HepG2 (cell line): ENCODE measurements around the gene S100A13. TPM values are rescaled to one million over a fixed set of nuclear protein-coding genes. Genes with fewer than 3 reads are reported as not detected.

Experiments used
- ATAC-seq: fragments of 200-7000 bp; cut with Tn5 transposase; 3 replicates; pipeline ENCODE4 v1.9.1; 2020; ENCODE audit warnings: mild to moderate bottlenecking, moderate library complexity
- BruUV-seq: library from RNA; stranded (reverse); fragments of 400-500 nt; replicated peaks from 2 replicates; lab custom pipeline; 2021; lab: Mats Ljungman, UMichigan
- CTCF ChIA-PET: fragments of 300-600 bp; formaldehyde crosslinking; extraction: SDS; loops from one replicate; lab custom pipeline; 2021; ENCODE audit warnings: low total read pairs, inconsistent platforms, low intra/inter-chr PET ratio; lab: Yijun Ruan, JAX
- POLR2A ChIA-PET: fragments of 350-600 bp; sonication (Branson Sonifier 250); formaldehyde crosslinking; loops from one replicate; lab custom pipeline; 2020; ENCODE audit warnings: antibody characterized with exemption, inconsistent platforms; lab: Yijun Ruan, JAX
- DNase-seq: peaks from one replicate; pipeline ENCODE4 v3.0.0-alpha.2; 2015; ENCODE audit warnings: low spot score
- FAIRE-seq: peaks from 3 replicates; lab custom pipeline; 2011; peaks lifted over from hg19 to GRCh38; lab: Jason Lieb, UNC
- H2AFZ ChIP-seq: one replicate; pipeline ENCODE4 v1.6.1; 2011; ENCODE audit warnings: low read length, inconsistent platforms
- H3K27ac ChIP-seq: fragments of 300-600 bp; 3 replicates; pipeline ENCODE4 v1.8.0; 2011; ENCODE audit warnings: mixed run types, mild to moderate bottlenecking, mixed read lengths, low read length, inconsistent platforms; ENCODE audit not compliant: insufficient read depth; ENCODE audit errors: extremely low read length
- H3K27me3 ChIP-seq, 2 experiments: fragments of 200-600 bp in 1 of 2; 2 replicates in 1 of 2; 3 replicates in 1 of 2; pipeline versions ENCODE4 v1.6.0 to v1.8.0; 2011; ENCODE audit warnings: low read length in 2 of 2, mild to moderate bottlenecking in 2 of 2, moderate library complexity in 2 of 2, inconsistent platforms in 1 of 2; ENCODE audit not compliant: insufficient read depth in 2 of 2, control insufficient read depth in 1 of 2
- H3K36me3 ChIP-seq, 2 experiments: fragments of 200-600 bp in 1 of 2; replicated peaks in 1 of 2; 2 replicates in 1 of 2; 3 replicates in 1 of 2; pipeline versions ENCODE4 v1.5.1 to v1.8.0; 2011; ENCODE audit warnings: low read length in 2 of 2, inconsistent platforms in 1 of 2; ENCODE audit not compliant: insufficient read depth in 2 of 2, control insufficient read depth in 1 of 2
- H3K4me1 ChIP-seq: 2 replicates; pipeline ENCODE4 v1.5.1; 2012; ENCODE audit warnings: low read length, inconsistent platforms; ENCODE audit not compliant: insufficient read depth
- H3K4me2 ChIP-seq: 2 replicates; pipeline ENCODE4 v1.6.0; 2011; ENCODE audit warnings: low read depth, low read length, inconsistent platforms
- H3K4me3 ChIP-seq, 3 experiments: fragments of 200-600 bp in 1 of 3; sonication (generic), shearing (Covaris generic) in 1 of 3; replicated peaks in 1 of 3; 2 replicates each; pipeline ENCODE4 v1.5.1; 2011 to 2016; ENCODE audit warnings: low read length in 3 of 3, inconsistent platforms in 2 of 3, low read depth in 2 of 3, mild to moderate bottlenecking in 2 of 3, control low read depth in 1 of 3, mixed read lengths in 1 of 3; ENCODE audit not compliant: insufficient read depth in 1 of 3
- H3K79me2 ChIP-seq: one replicate; pipeline ENCODE4 v1.6.1; 2011; ENCODE audit warnings: low read length, inconsistent platforms; ENCODE audit not compliant: insufficient read depth
- H3K9ac ChIP-seq: 2 replicates; pipeline ENCODE4 v1.6.0; 2011; ENCODE audit warnings: mild to moderate bottlenecking, low read depth, low read length, inconsistent platforms; ENCODE audit not compliant: insufficient read depth
- H3K9me3 ChIP-seq: 2 replicates; pipeline ENCODE4 v1.5.1; 2012; ENCODE audit warnings: mild to moderate bottlenecking, low read length
- H4K20me1 ChIP-seq: 2 replicates; pipeline ENCODE4 v1.6.0; 2011; ENCODE audit warnings: inconsistent platforms, mild to moderate bottlenecking, low read length, moderate library complexity; ENCODE audit not compliant: insufficient read depth
- GATAD2A ChIP-seq: IDR thresholded peaks from 2 replicates; pipeline ENCODE4 v1.6.1; 2016
- NFATC3 ChIP-seq: sonication (generic); formaldehyde crosslinking; IDR thresholded peaks from 2 replicates; pipeline ENCODE4 v1.5.1; 2020; ENCODE audit warnings: mild to moderate bottlenecking, missing genetic modification reagents
- PITX1 ChIP-seq: sonication (generic); formaldehyde crosslinking; IDR thresholded peaks from 2 replicates; pipeline ENCODE4 v1.5.1; 2020; ENCODE audit warnings: mild to moderate bottlenecking, missing genetic modification reagents
- SETDB1 ChIP-seq: sonication (generic); formaldehyde crosslinking; IDR thresholded peaks from 2 replicates; pipeline ENCODE4 v1.5.1; 2020; ENCODE audit warnings: missing genetic modification reagents, mild to moderate bottlenecking, borderline replicate concordance
- SMC3 ChIP-seq: IDR thresholded peaks from 2 replicates; pipeline ENCODE4 v1.6.1; 2011; ENCODE audit warnings: low read length, improper control_type of control experiment
- SNAPC4 ChIP-seq: sonication (generic); formaldehyde crosslinking; IDR thresholded peaks from 2 replicates; pipeline ENCODE4 v1.4.0; 2020; ENCODE audit warnings: mild to moderate bottlenecking, missing genetic modification reagents
- SRY ChIP-seq: sonication (generic); formaldehyde crosslinking; IDR thresholded peaks from 2 replicates; pipeline ENCODE4 v1.8.0; 2022; ENCODE audit warnings: mild to moderate bottlenecking, missing genetic modification reagents
- ZMYM2 ChIP-seq: sonication (generic); formaldehyde crosslinking; IDR thresholded peaks from 2 replicates; pipeline ENCODE4 v1.8.0; 2022; ENCODE audit warnings: mild to moderate bottlenecking, missing genetic modification reagents
- ZNF124 ChIP-seq: sonication (generic); formaldehyde crosslinking; IDR thresholded peaks from 2 replicates; pipeline ENCODE4 v1.4.0; 2020; ENCODE audit warnings: missing genetic modification reagents
- ZNF205 ChIP-seq: IDR thresholded peaks from 2 replicates; pipeline ENCODE4 v1.6.1; 2018; ENCODE audit warnings: missing biosample characterization, missing genetic modification reagents
- ZNF562 ChIP-seq: sonication (generic); formaldehyde crosslinking; IDR thresholded peaks from 2 replicates; pipeline ENCODE4 v1.8.0; 2022; ENCODE audit warnings: missing genetic modification reagents, borderline replicate concordance
- ZUFSP ChIP-seq: sonication (generic); formaldehyde crosslinking; IDR thresholded peaks from 2 replicates; pipeline ENCODE4 v1.9.0; 2021; ENCODE audit warnings: missing genetic modification reagents, mild to moderate bottlenecking, borderline replicate concordance
- WGBS: methylation state at CpG from one replicate; pipeline ENCODE4 v1.1.6; 2017; ENCODE audit warnings: low lambda C conversion rate; 5-methylcytosine and 5-hydroxymethylcytosine counted together
- in situ Hi-C: cut with HindIII; loops from 2 replicates; pipeline ENCODE4 v1.10.0; 2017; ENCODE audit warnings: low pct_unique_long_range_greater_than_20kb; ENCODE audit not compliant: extremely low pct_ligation_motif_present
- intact Hi-C: fragments of 100-400 bp; cut with micrococcal nuclease; formaldehyde crosslinking; loops from one replicate; pipeline ENCODE4 v1.10.0; 2022; ENCODE audit not compliant: unreplicated experiment
- polyA plus RNA-seq, 8 experiments: library from polyadenylated mRNA; depleted of rRNA in 3 of 8; stranded (reverse) in 7 of 8; unstranded in 1 of 8; fragments of >200 nt; fragmentation: Illumina TruSeq in 4 of 8; extraction: Trizol in 4 of 8; gene quantifications; 2 replicates each; pipeline versions ENCODE4 v1.2.1 to v1.2.3, GENCODE V29; 2011 to 2016; ENCODE audit warnings: low read depth in 4 of 8, missing spikeins in 1 of 8, mixed read lengths in 1 of 8; ENCODE audit not compliant: insufficient read depth in 1 of 8
- total RNA-seq, 5 experiments: library from RNA; depleted of rRNA; stranded (reverse); fragments of >200 nt; fragmentation: Illumina TruSeq; extraction: Trizol; gene quantifications; 2 replicates each; pipeline ENCODE4 v1.2.3, GENCODE V29; 2016; ENCODE audit warnings: low read depth in 1 of 5

Gene S100A13
- total and polyA plus RNA-seq, 2 of the 13 experiments (the other 11 are each of a cell fraction or from before 2014, with no cell fraction given) = 89.5 to 172 TPM

GRCh38 chr1:153639280-153639679 lies 12.0 kb upstream of the S100A13 start:
- Histone ChIP-seq H4K20me1 (peaks cover 13% of the 10 kb centered on the region), H3K4me1 (peaks cover 30% of the 10 kb centered on the region), H3K4me3 (no peak overlapping the region), H3K27me3 (no peaks in the 10 kb centered on the region), H2AFZ (no peak overlapping the region), H3K9me3 (no peaks in the 10 kb centered on the region), H3K79me2 (peaks cover 34% of the 10 kb centered on the region), H3K27ac (no peak overlapping the region), H3K36me3 (peaks cover 23 to 82% of the 10 kb centered on the region in 2 experiments), H3K4me2 (no peak overlapping the region), H3K9ac (no peak overlapping the region)
- TF ChIP-seq ZNF124 (no peak), SNAPC4 (CRISPR knock-in tag) (no peak), ZNF562 (CRISPR knock-in tag) (no peak), ZMYM2 (no peak), NFATC3 (CRISPR knock-in tag) (no peak), ZUFSP (CRISPR knock-in tag) (no peak), SETDB1 (CRISPR knock-in tag) (no peak), ZNF205 (CRISPR knock-in tag) (no peak), GATAD2A (CRISPR knock-in tag) (no peak), SRY (no peak), PITX1 (CRISPR knock-in tag) (no peak), SMC3 (no peak)
- ATAC-seq (no peak), DNase-seq (no peak), FAIRE-seq (no peak)
- 94% methylated on average over 3 of the region's 3 CpGs for WGBS
- intact Hi-C loops (no loop called here), in situ Hi-C loops (no loop called here)
- ChIA-PET POLR2A (interaction anchor here (0.5 to 3.6 kb wide), 3 partner anchors 12 to 348 kb away, joined by 3 to 16 read pairs (median 3); partner anchors contain the start of genes S100A1 and S100A13), CTCF (no interaction called here)
- BruUV-seq = no TSS peak
